Liver (tissue), 3 donors: Measurements from ENCODE around the gene CENPN.

Source experiments
- CTCF ChIP-seq: fragments of 150-350 bp; IDR thresholded peaks from 2 replicates; pipeline ENCODE4 v1.5.1; 2017; ENCODE audit warnings: improper control_type of control experiment, low read depth, low read length; ENCODE audit not compliant: missing input control
- GABPA ChIP-seq, 2 donors: IDR thresholded peaks in 1 of 2; conservative IDR thresholded peaks in 1 of 2; 2 replicates each; pipeline ENCODE4 v1.6.1; 2016; ENCODE audit warnings: antibody characterized with exemption in 2 of 2, mild to moderate bottlenecking in 1 of 2, moderate library complexity in 1 of 2
- REST ChIP-seq: IDR thresholded peaks from 2 replicates; pipeline ENCODE4 v1.6.1; 2016; ENCODE audit warnings: antibody characterized with exemption, mild to moderate bottlenecking
- YY1 ChIP-seq: IDR thresholded peaks from 2 replicates; pipeline ENCODE4 v1.6.1; 2016; ENCODE audit warnings: antibody characterized with exemption, mild to moderate bottlenecking
- donor health status: healthy.
- donor health status: healthy.

GRCh38 chr16:81042821-81043220 lies 35.8 kb downstream of the CENPN start:
- TF ChIP-seq GABPA (IDR thresholded peaks at IDR 0.05 in 1 of 2, conservative IDR thresholded peaks at IDR 0.05 in 1 of 2) (no peak), REST (no peak), CTCF (no peak), YY1 (no peak)
